ENCODE data around the gene SLC10A1.

Gene SLC10A1

GRCh38 chr14:69766984-69767368, 30.1 kb downstream of the SLC10A1 start, which contains the start of gene SRSF5:
Gene SRSF5 (plus strand): TSS chr14:69767142. CDS start chr14:69768157, 1,015 bp downstream.
- peak within 1 kb of the TSS; percentile 96 for H3K4me3 ChIP-seq (replicated peaks; ENCODE audit: low read depth, low read length)
- peak; percentile 99 for DNase-seq (ENCODE audit: low read depth)
- TF ChIP-seq CTCF (IDR thresholded peaks at IDR 0.05; ENCODE audit: low read length, missing control alignments), result no peak

GRCh38 chr14:69763761-69764510, 33.1 kb downstream of the SLC10A1 start:
- no peak overlapping the region for H3K4me3 ChIP-seq (replicated peaks; ENCODE audit: low read depth, low read length)
- TF ChIP-seq CTCF (IDR thresholded peaks at IDR 0.05; ENCODE audit: low read length, missing control alignments), result no peak
- DNase-seq (ENCODE audit: low read depth), result peak; percentile 60

- DNase-seq (ENCODE audit: low read depth), result peak; percentile 52
- no peak for TF ChIP-seq CTCF (IDR thresholded peaks at IDR 0.05; ENCODE audit: low read length, missing control alignments)
- H3K4me3 ChIP-seq (replicated peaks; ENCODE audit: low read depth, low read length), result no peak overlapping the region
Observed at GRCh38 chr14:69760810-69761209, 36.2 kb downstream of the SLC10A1 start.

GRCh38 chr14:69756298-69756697, 40.7 kb downstream of the SLC10A1 start:
- DNase-seq (ENCODE audit: low read depth), result no peak
- H3K4me3 ChIP-seq (replicated peaks; ENCODE audit: low read depth, low read length), result no peak overlapping the region
- no peak for TF ChIP-seq CTCF (IDR thresholded peaks at IDR 0.05; ENCODE audit: low read length, missing control alignments)

- no peak overlapping the region for H3K4me3 ChIP-seq (replicated peaks; ENCODE audit: low read depth, low read length)
- no peak for DNase-seq (ENCODE audit: low read depth)
- TF ChIP-seq CTCF (IDR thresholded peaks at IDR 0.05; ENCODE audit: low read length, missing control alignments), result no peak
Observed at GRCh38 chr14:69755784-69756183, 41.3 kb downstream of the SLC10A1 start.

GRCh38 chr14:69755296-69755695, 41.7 kb downstream of the SLC10A1 start:
- no peak for TF ChIP-seq CTCF (IDR thresholded peaks at IDR 0.05; ENCODE audit: low read length, missing control alignments)
- H3K4me3 ChIP-seq (replicated peaks; ENCODE audit: low read depth, low read length), result no peak overlapping the region
- no peak for DNase-seq (ENCODE audit: low read depth)

- no peak for DNase-seq (ENCODE audit: low read depth)
- TF ChIP-seq CTCF (IDR thresholded peaks at IDR 0.05; ENCODE audit: low read length, missing control alignments), result no peak
- no peak overlapping the region for H3K4me3 ChIP-seq (replicated peaks; ENCODE audit: low read depth, low read length)
Observed at GRCh38 chr14:69754487-69754886, 42.6 kb downstream of the SLC10A1 start.

All from fibroblast of pulmonary artery (primary cell).